SK-N-SH (cell line): ENCODE data around the gene LMO3. TPM values are rescaled to one million over a fixed set of nuclear protein-coding genes. Genes with fewer than 3 reads are reported as not detected.

Experiments
- CTCF ChIA-PET: fragments of 300-600, 350-600 bp; formaldehyde crosslinking; extraction: SDS; loops from one replicate; lab custom pipeline; 2021; lab: Yijun Ruan, JAX
- POLR2A ChIA-PET: fragments of 350-600 bp; sonication (Branson Sonifier 250); formaldehyde crosslinking; extraction: SDS; loops from one replicate; lab custom pipeline; 2020; ENCODE audit warnings: antibody characterized with exemption, inconsistent platforms; lab: Yijun Ruan, JAX
- DNase-seq: peaks from one replicate; pipeline ENCODE4 v3.0.0; 2012
- H2AFZ ChIP-seq: fragments of 200-600 bp; sonication (generic); 2 replicates; pipeline ENCODE4 v1.8.1; 2016; ENCODE audit warnings: antibody characterized with exemption, mild to moderate bottlenecking, low read depth
- H3F3A ChIP-seq: fragments of 200-600 bp; sonication (generic); replicated peaks from 2 replicates; pipeline ENCODE3; 2016; ENCODE audit warnings: antibody characterized with exemption, mild to moderate bottlenecking; ENCODE audit not compliant: insufficient read depth
- H3K27ac ChIP-seq, 2 experiments: fragments of 200-500 bp in 1 of 2; fragments of 200-600 bp in 1 of 2; sonication (Bioruptor generic) in 1 of 2; sonication (generic), shearing (Covaris generic) in 1 of 2; 2 replicates each; pipeline versions ENCODE4 v1.5.1 to v1.6.1; 2014 to 2016; ENCODE audit warnings: low read depth in 2 of 2, inconsistent platforms in 1 of 2, low read length in 1 of 2, mild to moderate bottlenecking in 1 of 2, mixed read lengths in 1 of 2
- H3K27me3 ChIP-seq: fragments of 200-600 bp; sonication (generic), shearing (Covaris generic); 2 replicates; pipeline ENCODE4 v1.6.1; 2016; ENCODE audit warnings: mixed run types; ENCODE audit not compliant: insufficient read depth
- H3K36me3 ChIP-seq, 2 experiments: fragments of 200-500 bp in 1 of 2; fragments of 200-600 bp in 1 of 2; sonication (Bioruptor generic) in 1 of 2; sonication (generic) in 1 of 2; replicated peaks in 1 of 2; 2 replicates each; pipeline versions ENCODE3 to v1.5.1; 2014 to 2016; ENCODE audit warnings: low read length in 1 of 2, mild to moderate bottlenecking in 1 of 2; ENCODE audit not compliant: insufficient read depth in 2 of 2, control insufficient read depth in 1 of 2
- H3K4me1 ChIP-seq, 2 experiments: fragments of 200-500 bp in 1 of 2; fragments of 200-600 bp in 1 of 2; sonication (Bioruptor generic) in 1 of 2; sonication (generic), shearing (Covaris generic) in 1 of 2; 2 replicates each; pipeline versions ENCODE4 v1.5.1 to v1.6.1; 2014 to 2016; ENCODE audit warnings: low read depth in 1 of 2, low read length in 1 of 2, mixed run types in 1 of 2; ENCODE audit not compliant: insufficient read depth in 2 of 2, control insufficient read depth in 1 of 2
- H3K4me2 ChIP-seq: fragments of 200-600 bp; sonication (generic), shearing (Covaris generic); 2 replicates; pipeline ENCODE4 v1.6.1; 2017; ENCODE audit warnings: mixed run types
- H3K4me3 ChIP-seq, 2 experiments: fragments of 200-500 bp in 1 of 2; fragments of 200-600 bp in 1 of 2; sonication (Bioruptor generic) in 1 of 2; sonication (generic), shearing (Covaris generic) in 1 of 2; 2 replicates each; pipeline versions ENCODE4 v1.5.1 to v1.8.1; 2014 to 2016; ENCODE audit warnings: low read depth in 2 of 2, inconsistent platforms in 1 of 2, low read length in 1 of 2, mild to moderate bottlenecking in 1 of 2, mixed read lengths in 1 of 2, moderate library complexity in 1 of 2
- H3K79me2 ChIP-seq: fragments of 200-600 bp; sonication (generic); 2 replicates; pipeline ENCODE4 v1.8.1; 2017; ENCODE audit warnings: mild to moderate bottlenecking; ENCODE audit not compliant: insufficient read depth
- H3K9ac ChIP-seq: fragments of 200-600 bp; sonication (generic); 2 replicates; pipeline ENCODE4 v1.6.1; 2017; ENCODE audit warnings: mixed run types
- H3K9me2 ChIP-seq: fragments of 200-600 bp; sonication (generic); 2 replicates; pipeline ENCODE4 v1.6.1; 2017; ENCODE audit warnings: mixed run types
- H3K9me3 ChIP-seq: fragments of 200-600 bp; sonication (generic); 2 replicates; pipeline ENCODE4 v1.6.1; 2017; ENCODE audit warnings: mixed run types, mild to moderate bottlenecking, moderate library complexity
- H4K20me1 ChIP-seq: fragments of 200-600 bp; sonication (generic); 2 replicates; pipeline ENCODE4 v1.6.1; 2017; ENCODE audit warnings: mild to moderate bottlenecking, mixed run types; ENCODE audit not compliant: insufficient read depth
- CHD2 ChIP-seq: fragments of 150-350 bp; IDR thresholded peaks from 2 replicates; pipeline ENCODE4 v1.6.1; 2018; ENCODE audit warnings: low read length; ENCODE audit not compliant: partially characterized antibody
- CTCF ChIP-seq: fragments of 200-600 bp; sonication (generic); IDR thresholded peaks from 2 replicates; pipeline ENCODE4 v1.6.1; 2017; ENCODE audit warnings: antibody characterized with exemption, mild to moderate bottlenecking, moderate library complexity
- FOXM1 ChIP-seq: IDR thresholded peaks from 2 replicates; pipeline ENCODE4 v1.4.0; 2012; ENCODE audit warnings: low read depth, mild to moderate bottlenecking
- MEF2A ChIP-seq: IDR thresholded peaks from 2 replicates; pipeline ENCODE4 v1.4.0; 2012; ENCODE audit warnings: low read depth, borderline replicate concordance
- NFIC ChIP-seq: IDR thresholded peaks from 2 replicates; pipeline ENCODE4 v1.4.0; 2012; ENCODE audit warnings: borderline replicate concordance
- PBX3 ChIP-seq: IDR thresholded peaks from 2 replicates; pipeline ENCODE4; 2012
- RCOR1 ChIP-seq: fragments of 150-350 bp; IDR thresholded peaks from 2 replicates; pipeline ENCODE4 v1.6.1; 2017; ENCODE audit warnings: antibody characterized with exemption, low read length
- RFX5 ChIP-seq: IDR thresholded peaks from 2 replicates; pipeline ENCODE4 v1.6.1; 2012; ENCODE audit warnings: mild to moderate bottlenecking, improper control_type of control experiment, low read length
- SIN3A ChIP-seq: IDR thresholded peaks from 2 replicates; pipeline ENCODE4 v1.6.1; 2012; ENCODE audit warnings: low read depth, mild to moderate bottlenecking, low read length, moderate library complexity, borderline replicate concordance
- SMC3 ChIP-seq: IDR thresholded peaks from 2 replicates; pipeline ENCODE4 v1.6.1; 2012; ENCODE audit warnings: low read depth, low read length, improper control_type of control experiment
- TAF1 ChIP-seq: IDR thresholded peaks from 2 replicates; pipeline ENCODE4 v1.6.1; 2012; ENCODE audit warnings: low read depth, mild to moderate bottlenecking, low read length, moderate library complexity, borderline replicate concordance
- WGBS: methylation state at CpG from one replicate; pipeline ENCODE4 v1.1.6; 2017; ENCODE audit warnings: low lambda C conversion rate; 5-methylcytosine and 5-hydroxymethylcytosine counted together
- polyA plus RNA-seq, 3 experiments: library from polyadenylated mRNA; depleted of rRNA; stranded (reverse); fragments of >200 nt; gene quantifications; 2 replicates each; pipeline ENCODE4 v1.2.3, GENCODE V29; 2012
- TF ChIP-seq, protein P1 (sequence below): IDR thresholded peaks from 2 replicates; pipeline ENCODE4 v1.4.0; 2012; ENCODE audit warnings: low read depth, borderline replicate concordance
- TF ChIP-seq, protein P2 (sequence below): IDR thresholded peaks from 2 replicates; pipeline ENCODE4 v1.4.0; 2012; ENCODE audit warnings: low read depth, borderline replicate concordance
- TF ChIP-seq, protein P3 (sequence below): IDR thresholded peaks from 2 replicates; pipeline ENCODE4 v1.4.0; 2012; ENCODE audit warnings: low read depth

LMO3 gene
- polyA plus RNA-seq, 1 of the 3 experiments (the other 2 are of a cell fraction): not detected

GRCh38 chr12:16530268-16530850 is 75.6 kb downstream of the LMO3 start (continued):
- no peak for TF ChIP-seq PBX3

GRCh38 chr12:16526693-16527092 is 79.3 kb downstream of the LMO3 start:
- H3K4me3 ChIP-seq: no peak overlapping the region
- WGBS: 16% methylated on average over 2 of the region's 2 CpGs
- no peak overlapping the region for H3K27ac ChIP-seq
- H3K27me3 ChIP-seq: no peaks in the 10 kb centered on the region
- ChIA-PET CTCF (interaction anchor here (0.9 kb wide), 1 partner anchor 141 kb away, joined by 3 read pairs; no protein-coding TSS in a partner anchor), POLR2A (no interaction called here)
- TF ChIP-seq PBX3: no peak
- TF ChIP-seq, protein P1, sequence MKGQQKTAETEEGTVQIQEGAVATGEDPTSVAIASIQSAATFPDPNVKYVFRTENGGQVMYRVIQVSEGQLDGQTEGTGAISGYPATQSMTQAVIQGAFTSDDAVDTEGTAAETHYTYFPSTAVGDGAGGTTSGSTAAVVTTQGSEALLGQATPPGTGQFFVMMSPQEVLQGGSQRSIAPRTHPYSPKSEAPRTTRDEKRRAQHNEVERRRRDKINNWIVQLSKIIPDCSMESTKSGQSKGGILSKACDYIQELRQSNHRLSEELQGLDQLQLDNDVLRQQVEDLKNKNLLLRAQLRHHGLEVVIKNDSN: no peak
- no peak for TF ChIP-seq SMC3
- TF ChIP-seq CTCF: no peak
- no peak for TF ChIP-seq TAF1
- TF ChIP-seq CHD2: no peak
- TF ChIP-seq FOXM1: no peak
- TF ChIP-seq, protein P2, sequence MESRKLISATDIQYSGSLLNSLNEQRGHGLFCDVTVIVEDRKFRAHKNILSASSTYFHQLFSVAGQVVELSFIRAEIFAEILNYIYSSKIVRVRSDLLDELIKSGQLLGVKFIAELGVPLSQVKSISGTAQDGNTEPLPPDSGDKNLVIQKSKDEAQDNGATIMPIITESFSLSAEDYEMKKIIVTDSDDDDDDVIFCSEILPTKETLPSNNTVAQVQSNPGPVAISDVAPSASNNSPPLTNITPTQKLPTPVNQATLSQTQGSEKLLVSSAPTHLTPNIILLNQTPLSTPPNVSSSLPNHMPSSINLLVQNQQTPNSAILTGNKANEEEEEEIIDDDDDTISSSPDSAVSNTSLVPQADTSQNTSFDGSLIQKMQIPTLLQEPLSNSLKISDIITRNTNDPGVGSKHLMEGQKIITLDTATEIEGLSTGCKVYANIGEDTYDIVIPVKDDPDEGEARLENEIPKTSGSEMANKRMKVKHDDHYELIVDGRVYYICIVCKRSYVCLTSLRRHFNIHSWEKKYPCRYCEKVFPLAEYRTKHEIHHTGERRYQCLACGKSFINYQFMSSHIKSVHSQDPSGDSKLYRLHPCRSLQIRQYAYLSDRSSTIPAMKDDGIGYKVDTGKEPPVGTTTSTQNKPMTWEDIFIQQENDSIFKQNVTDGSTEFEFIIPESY: no peak
- TF ChIP-seq RFX5: no peak
- TF ChIP-seq MEF2A: no peak
- TF ChIP-seq SIN3A: no peak
- TF ChIP-seq RCOR1: no peak
- TF ChIP-seq, protein P3, sequence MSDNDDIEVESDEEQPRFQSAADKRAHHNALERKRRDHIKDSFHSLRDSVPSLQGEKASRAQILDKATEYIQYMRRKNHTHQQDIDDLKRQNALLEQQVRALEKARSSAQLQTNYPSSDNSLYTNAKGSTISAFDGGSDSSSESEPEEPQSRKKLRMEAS: no peak
- TF ChIP-seq NFIC: no peak
- H2AFZ ChIP-seq: no peak overlapping the region
- H3K4me1 ChIP-seq: no peaks in the 10 kb centered on the region; a peak in 1 of 4 replicates
- no peak overlapping the region for H3K4me2 ChIP-seq
- H3K79me2 ChIP-seq: no peaks in the 10 kb centered on the region
- H3F3A ChIP-seq: no peaks in the 10 kb centered on the region
- H3K9me2 ChIP-seq: no peaks in the 10 kb centered on the region
- DNase-seq: no peak
- no peaks in the 10 kb centered on the region for H3K9me3 ChIP-seq
- H4K20me1 ChIP-seq: no peaks in the 10 kb centered on the region
- no peaks in the 10 kb centered on the region for H3K36me3 ChIP-seq
- no peak overlapping the region for H3K9ac ChIP-seq
